HEK293 (cell line): ENCODE data around the gene FAM168A.
A peak's percentile ranks its signal among the peaks of the same experiment; 100 is the strongest.

Experiments used
- CTCF ChIA-PET: fragments of 350-600 bp; formaldehyde crosslinking; extraction: SDS; loops from one replicate; lab custom pipeline; 2021; ENCODE audit warnings: antibody characterized with exemption; lab: Yijun Ruan, JAX
- POLR2A ChIA-PET: fragments of 300-600 bp; formaldehyde crosslinking; extraction: SDS; loops from one replicate; lab custom pipeline; 2020; ENCODE audit warnings: antibody characterized with exemption, inconsistent platforms; lab: Yijun Ruan, JAX
- H3K27ac ChIP-seq: fragments of 200-500 bp; sonication (Bioruptor generic); 2 replicates; pipeline ENCODE4 v1.5.1; 2014; ENCODE audit warnings: low read depth, low read length, control low read depth, inconsistent platforms; ENCODE audit errors: extremely low read depth
- H3K36me3 ChIP-seq, 2 experiments: fragments of 200-500 bp in 1 of 2; sonication (Bioruptor generic) in 1 of 2; 1 replicate in 1 of 2; 2 replicates in 1 of 2; pipeline ENCODE4 v1.5.1; 2014 to 2017; ENCODE audit warnings: inconsistent platforms in 2 of 2, low read length in 2 of 2; ENCODE audit not compliant: control insufficient read depth in 2 of 2, insufficient read depth in 1 of 2
- H3K4me1 ChIP-seq: fragments of 200-500 bp; sonication (Bioruptor generic); 2 replicates; pipeline ENCODE4 v1.5.1; 2014; ENCODE audit warnings: mild to moderate bottlenecking, low read length, inconsistent platforms; ENCODE audit not compliant: control insufficient read depth, insufficient read depth
- H3K4me3 ChIP-seq: 2 replicates; pipeline ENCODE4 v1.5.1; 2011; ENCODE audit warnings: low read depth, mild to moderate bottlenecking, control low read depth, low read length, moderate library complexity
- H3K9me3 ChIP-seq: fragments of 200-500 bp; sonication (Bioruptor generic); 2 replicates; pipeline ENCODE4 v1.5.1; 2014; ENCODE audit warnings: low read depth, low read length, inconsistent platforms; ENCODE audit not compliant: control insufficient read depth, insufficient read depth
- FEZF1 ChIP-seq: fragments of 450-650 bp; formaldehyde crosslinking; IDR thresholded peaks from 2 replicates; pipeline ENCODE4 v1.5.1; 2016; ENCODE audit warnings: missing biosample characterization, missing genetic modification characterization
- GLIS1 ChIP-seq: fragments of 450-650 bp; formaldehyde crosslinking; IDR thresholded peaks from 2 replicates; pipeline ENCODE4 v1.5.1; 2016; ENCODE audit warnings: missing biosample characterization, missing genetic modification characterization
- RBAK ChIP-seq: fragments of 450-650 bp; formaldehyde crosslinking; IDR thresholded peaks from 2 replicates; pipeline ENCODE4 v1.5.1; 2016; ENCODE audit warnings: missing biosample characterization, missing genetic modification characterization
- SP7 ChIP-seq: fragments of 450-650 bp; formaldehyde crosslinking; IDR thresholded peaks from 2 replicates; pipeline ENCODE4 v1.5.1; 2016; ENCODE audit warnings: missing biosample characterization, missing genetic modification characterization
- ZNF2 ChIP-seq: fragments of 450-650 bp; formaldehyde crosslinking; IDR thresholded peaks from 2 replicates; pipeline ENCODE4 v1.5.1; 2016; ENCODE audit warnings: missing biosample characterization, missing genetic modification characterization
- ZNF248 ChIP-seq: fragments of 450-650 bp; formaldehyde crosslinking; IDR thresholded peaks from 2 replicates; pipeline ENCODE4 v1.5.1; 2017; ENCODE audit warnings: missing biosample characterization, missing genetic modification characterization
- ZNF266 ChIP-seq: fragments of 450-650 bp; formaldehyde crosslinking; IDR thresholded peaks from 2 replicates; pipeline ENCODE4 v1.5.1; 2016; ENCODE audit warnings: missing biosample characterization, missing genetic modification characterization, low read depth
- ZNF274 ChIP-seq, 2 experiments: fragments of 200-500 bp in 1 of 2; fragments of 450-650 bp in 1 of 2; sonication (Bioruptor generic) in 1 of 2; formaldehyde crosslinking in 1 of 2; IDR thresholded peaks; 2 replicates each; pipeline versions ENCODE4 v1.5.1 to v1.6.1; 2014 to 2016; ENCODE audit warnings: borderline replicate concordance in 1 of 2, inconsistent platforms in 1 of 2, low read length in 1 of 2, missing biosample characterization in 1 of 2, missing genetic modification characterization in 1 of 2
- ZNF335 ChIP-seq: fragments of 450-650 bp; formaldehyde crosslinking; conservative IDR thresholded peaks from 2 replicates; pipeline ENCODE4 v1.5.1; 2016; ENCODE audit warnings: missing biosample characterization, missing genetic modification characterization
- ZNF37A ChIP-seq: fragments of 450-650 bp; IDR thresholded peaks from 2 replicates; pipeline ENCODE4 v1.5.1; 2018; ENCODE audit warnings: missing biosample characterization, missing genetic modification characterization
- ZNF391 ChIP-seq: fragments of 450-650 bp; formaldehyde crosslinking; IDR thresholded peaks from 2 replicates; pipeline ENCODE4 v1.5.1; 2016; ENCODE audit warnings: low read depth, missing biosample characterization, missing genetic modification characterization, borderline replicate concordance
- ZNF473 ChIP-seq: fragments of 450-650 bp; formaldehyde crosslinking; IDR thresholded peaks from 2 replicates; pipeline ENCODE4 v1.5.1; 2017; ENCODE audit warnings: missing biosample characterization, missing genetic modification characterization
- ZNF48 ChIP-seq: fragments of 450-650 bp; formaldehyde crosslinking; IDR thresholded peaks from 2 replicates; pipeline ENCODE4 v1.5.1; 2016; ENCODE audit warnings: missing biosample characterization, missing genetic modification characterization
- ZNF514 ChIP-seq: fragments of 450-650 bp; formaldehyde crosslinking; IDR thresholded peaks from 2 replicates; pipeline ENCODE4 v1.5.1; 2016; ENCODE audit warnings: missing biosample characterization, missing genetic modification characterization
- ZNF530 ChIP-seq: fragments of 450-650 bp; formaldehyde crosslinking; IDR thresholded peaks from 2 replicates; pipeline ENCODE4 v1.5.1; 2016; ENCODE audit warnings: low read depth, missing biosample characterization, missing genetic modification characterization
- ZNF571 ChIP-seq: fragments of 450-650 bp; formaldehyde crosslinking; IDR thresholded peaks from 2 replicates; pipeline ENCODE4 v1.5.0; 2017; ENCODE audit warnings: missing biosample characterization, missing genetic modification characterization
- ZNF585B ChIP-seq: fragments of 450-650 bp; formaldehyde crosslinking; IDR thresholded peaks from 2 replicates; pipeline ENCODE4 v1.5.1; 2016; ENCODE audit warnings: missing biosample characterization, missing genetic modification characterization
- ZNF660 ChIP-seq: fragments of 450-650 bp; IDR thresholded peaks from 2 replicates; pipeline ENCODE4 v1.5.1; 2018; ENCODE audit warnings: missing biosample characterization, mild to moderate bottlenecking, missing genetic modification characterization
- ZNF830 ChIP-seq: fragments of 450-650 bp; IDR thresholded peaks from 2 replicates; pipeline ENCODE4 v1.5.0; 2018; ENCODE audit warnings: missing biosample characterization, missing genetic modification characterization, low read depth, mild to moderate bottlenecking, moderate library complexity
- TF ChIP-seq, protein P1 (sequence below): fragments of 450-650 bp; formaldehyde crosslinking; IDR thresholded peaks from 2 replicates; pipeline ENCODE4 v1.5.1; 2016; ENCODE audit warnings: missing biosample characterization, missing genetic modification characterization
- TF ChIP-seq, protein P2 (sequence below): sonication (generic); formaldehyde crosslinking; IDR thresholded peaks from 2 replicates; pipeline ENCODE4 v1.8.1; 2022; ENCODE audit warnings: mild to moderate bottlenecking, moderate library complexity, missing genetic modification reagents
- TF ChIP-seq, protein P3 (sequence below): fragments of 450-650 bp; formaldehyde crosslinking; IDR thresholded peaks from 2 replicates; pipeline ENCODE4 v1.5.1; 2017; ENCODE audit warnings: missing biosample characterization, missing genetic modification characterization
- TF ChIP-seq, protein P4 (sequence below): fragments of 450-650 bp; formaldehyde crosslinking; IDR thresholded peaks from 2 replicates; pipeline ENCODE4 v1.5.1; 2017; ENCODE audit warnings: missing biosample characterization, mild to moderate bottlenecking, missing genetic modification characterization, moderate library complexity
- TF ChIP-seq, protein P5 (sequence below): fragments of 450-650 bp; formaldehyde crosslinking; IDR thresholded peaks from 2 replicates; pipeline ENCODE4 v1.5.1; 2016; ENCODE audit warnings: missing biosample characterization, missing genetic modification characterization
- TF ChIP-seq, protein P6 (sequence below): fragments of 450-650 bp; formaldehyde crosslinking; conservative IDR thresholded peaks from 2 replicates; pipeline ENCODE4 v1.5.1; 2016; ENCODE audit warnings: low read depth, missing biosample characterization, missing genetic modification characterization

FAM168A gene

DNA sequence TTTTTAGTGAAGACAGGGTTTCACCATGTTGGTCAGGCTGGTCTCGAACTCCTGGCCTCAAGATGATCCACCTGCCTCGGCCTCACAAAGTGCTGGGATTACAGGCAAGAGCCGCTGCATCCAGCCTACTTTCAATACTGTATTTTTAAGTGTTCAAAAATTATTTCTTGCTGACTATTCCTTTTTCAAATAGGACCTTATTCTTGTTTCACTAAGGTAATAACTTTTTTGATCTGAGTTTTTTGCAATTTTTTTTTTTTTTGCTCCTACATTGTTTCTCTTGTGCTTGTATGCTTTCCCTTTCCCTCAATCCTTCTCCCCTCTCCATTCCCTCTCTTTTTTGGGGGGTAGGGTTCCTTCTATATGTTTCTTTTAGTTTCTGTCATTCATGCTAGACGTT is 73.1 kb downstream of the FAM168A start (continued):
- TF ChIP-seq ZNF830 (tag by site-specific recombination) (no peak), ZNF266 (no peak)

DNA sequence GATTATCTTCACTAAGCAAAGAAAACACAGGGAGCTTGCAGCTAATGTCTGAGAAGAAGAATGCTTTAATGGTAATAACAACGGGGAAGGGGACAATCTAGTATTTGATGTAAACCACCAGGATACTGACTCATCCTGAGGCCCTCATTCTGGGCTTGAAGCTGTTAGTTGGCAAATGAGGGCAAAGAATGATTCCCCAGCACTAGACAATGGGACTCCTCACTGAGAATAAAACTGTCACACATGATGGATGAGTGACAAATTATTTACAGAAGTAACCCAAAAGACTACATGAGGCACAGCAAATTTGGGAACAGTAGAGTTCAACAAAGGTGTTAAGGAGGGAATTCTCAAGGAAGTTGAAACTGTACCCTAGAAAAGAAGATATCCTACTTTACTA is 76.3 kb downstream of the FAM168A start:
- no peak overlapping the region for H3K27ac ChIP-seq
- POLR2A ChIA-PET: interaction anchor here (1.3 kb wide), 1 partner anchor 52 kb away, joined by 3 read pairs; no protein-coding TSS in a partner anchor
- H3K4me3 ChIP-seq: no peak overlapping the region
- no peaks in the 10 kb centered on the region; the same call in 1 of the 2 replicates for H3K4me1 ChIP-seq
- no peaks in the 10 kb centered on the region for H3K36me3 ChIP-seq
- no peaks in the 10 kb centered on the region for H3K9me3 ChIP-seq
- CTCF ChIA-PET: interaction anchor here (1.1 to 2.0 kb wide), 3 partner anchors 10 to 97 kb away, joined by 3 to 11 read pairs (median 3); no protein-coding TSS in a partner anchor
- TF ChIP-seq ZNF248 (tag by site-specific recombination) (no peak), ZNF274 (IDR thresholded peaks at IDR 0.05; ENCODE audit: low read length) (no peak), ZNF274 (tag by site-specific recombination; IDR thresholded peaks at IDR 0.05; ENCODE audit: borderline replicate concordance) (no peak), FEZF1 (tag by site-specific recombination) (no peak), SP7 (peak; percentile 68), ZNF530 (tag by site-specific recombination) (no peak), ZNF391 (tag by site-specific recombination) (no peak), ZNF660 (tag by site-specific recombination) (0 out of 2 replicates have a peak, but pooled peaks have one; percentile 26), GLIS1 (tag by site-specific recombination) (no peak), ZNF473 (tag by site-specific recombination) (no peak), ZNF48 (tag by site-specific recombination) (no peak), ZNF585B (tag by site-specific recombination) (no peak), ZNF514 (tag by site-specific recombination) (no peak), ZNF571 (no peak), ZNF37A (no peak), ZNF335 (tag by site-specific recombination) (0 out of 2 replicates have a peak, but pooled peaks have one; percentile 20), ZNF2 (no peak), RBAK (tag by site-specific recombination) (no peak)
- TF ChIP-seq, protein P1, sequence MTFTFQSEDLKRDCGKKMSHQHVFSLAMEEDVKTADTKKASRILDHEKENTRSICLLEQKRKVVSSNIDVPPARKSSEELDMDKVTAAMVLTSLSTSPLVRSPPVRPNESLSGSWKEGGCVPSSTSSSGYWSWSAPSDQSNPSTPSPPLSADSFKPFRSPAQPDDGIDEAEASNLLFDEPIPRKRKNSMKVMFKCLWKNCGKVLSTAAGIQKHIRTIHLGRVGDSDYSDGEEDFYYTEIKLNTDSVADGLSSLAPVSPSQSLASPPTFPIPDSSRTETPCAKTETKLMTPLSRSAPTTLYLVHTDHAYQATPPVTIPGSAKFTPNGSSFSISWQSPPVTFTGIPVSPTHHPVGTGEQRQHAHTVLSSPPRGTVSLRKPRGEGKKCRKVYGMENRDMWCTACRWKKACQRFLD: no peak
- TF ChIP-seq, protein P2, sequence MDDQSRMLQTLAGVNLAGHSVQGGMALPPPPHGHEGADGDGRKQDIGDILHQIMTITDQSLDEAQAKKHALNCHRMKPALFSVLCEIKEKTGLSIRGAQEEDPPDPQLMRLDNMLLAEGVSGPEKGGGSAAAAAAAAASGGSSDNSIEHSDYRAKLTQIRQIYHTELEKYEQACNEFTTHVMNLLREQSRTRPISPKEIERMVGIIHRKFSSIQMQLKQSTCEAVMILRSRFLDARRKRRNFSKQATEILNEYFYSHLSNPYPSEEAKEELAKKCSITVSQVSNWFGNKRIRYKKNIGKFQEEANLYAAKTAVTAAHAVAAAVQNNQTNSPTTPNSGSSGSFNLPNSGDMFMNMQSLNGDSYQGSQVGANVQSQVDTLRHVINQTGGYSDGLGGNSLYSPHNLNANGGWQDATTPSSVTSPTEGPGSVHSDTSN (CRISPR knock-in tag): no peak
- TF ChIP-seq, protein P3, sequence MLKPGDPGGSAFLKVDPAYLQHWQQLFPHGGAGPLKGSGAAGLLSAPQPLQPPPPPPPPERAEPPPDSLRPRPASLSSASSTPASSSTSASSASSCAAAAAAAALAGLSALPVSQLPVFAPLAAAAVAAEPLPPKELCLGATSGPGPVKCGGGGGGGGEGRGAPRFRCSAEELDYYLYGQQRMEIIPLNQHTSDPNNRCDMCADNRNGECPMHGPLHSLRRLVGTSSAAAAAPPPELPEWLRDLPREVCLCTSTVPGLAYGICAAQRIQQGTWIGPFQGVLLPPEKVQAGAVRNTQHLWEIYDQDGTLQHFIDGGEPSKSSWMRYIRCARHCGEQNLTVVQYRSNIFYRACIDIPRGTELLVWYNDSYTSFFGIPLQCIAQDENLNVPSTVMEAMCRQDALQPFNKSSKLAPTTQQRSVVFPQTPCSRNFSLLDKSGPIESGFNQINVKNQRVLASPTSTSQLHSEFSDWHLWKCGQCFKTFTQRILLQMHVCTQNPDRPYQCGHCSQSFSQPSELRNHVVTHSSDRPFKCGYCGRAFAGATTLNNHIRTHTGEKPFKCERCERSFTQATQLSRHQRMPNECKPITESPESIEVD (tag by site-specific recombination): peak; percentile 45
- TF ChIP-seq, protein P4, sequence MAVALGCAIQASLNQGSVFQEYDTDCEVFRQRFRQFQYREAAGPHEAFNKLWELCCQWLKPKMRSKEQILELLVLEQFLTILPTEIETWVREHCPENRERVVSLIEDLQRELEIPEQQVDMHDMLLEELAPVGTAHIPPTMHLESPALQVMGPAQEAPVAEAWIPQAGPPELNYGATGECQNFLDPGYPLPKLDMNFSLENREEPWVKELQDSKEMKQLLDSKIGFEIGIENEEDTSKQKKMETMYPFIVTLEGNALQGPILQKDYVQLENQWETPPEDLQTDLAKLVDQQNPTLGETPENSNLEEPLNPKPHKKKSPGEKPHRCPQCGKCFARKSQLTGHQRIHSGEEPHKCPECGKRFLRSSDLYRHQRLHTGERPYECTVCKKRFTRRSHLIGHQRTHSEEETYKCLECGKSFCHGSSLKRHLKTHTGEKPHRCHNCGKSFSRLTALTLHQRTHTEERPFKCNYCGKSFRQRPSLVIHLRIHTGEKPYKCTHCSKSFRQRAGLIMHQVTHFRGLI (tag by site-specific recombination): no peak
- TF ChIP-seq, protein P5, sequence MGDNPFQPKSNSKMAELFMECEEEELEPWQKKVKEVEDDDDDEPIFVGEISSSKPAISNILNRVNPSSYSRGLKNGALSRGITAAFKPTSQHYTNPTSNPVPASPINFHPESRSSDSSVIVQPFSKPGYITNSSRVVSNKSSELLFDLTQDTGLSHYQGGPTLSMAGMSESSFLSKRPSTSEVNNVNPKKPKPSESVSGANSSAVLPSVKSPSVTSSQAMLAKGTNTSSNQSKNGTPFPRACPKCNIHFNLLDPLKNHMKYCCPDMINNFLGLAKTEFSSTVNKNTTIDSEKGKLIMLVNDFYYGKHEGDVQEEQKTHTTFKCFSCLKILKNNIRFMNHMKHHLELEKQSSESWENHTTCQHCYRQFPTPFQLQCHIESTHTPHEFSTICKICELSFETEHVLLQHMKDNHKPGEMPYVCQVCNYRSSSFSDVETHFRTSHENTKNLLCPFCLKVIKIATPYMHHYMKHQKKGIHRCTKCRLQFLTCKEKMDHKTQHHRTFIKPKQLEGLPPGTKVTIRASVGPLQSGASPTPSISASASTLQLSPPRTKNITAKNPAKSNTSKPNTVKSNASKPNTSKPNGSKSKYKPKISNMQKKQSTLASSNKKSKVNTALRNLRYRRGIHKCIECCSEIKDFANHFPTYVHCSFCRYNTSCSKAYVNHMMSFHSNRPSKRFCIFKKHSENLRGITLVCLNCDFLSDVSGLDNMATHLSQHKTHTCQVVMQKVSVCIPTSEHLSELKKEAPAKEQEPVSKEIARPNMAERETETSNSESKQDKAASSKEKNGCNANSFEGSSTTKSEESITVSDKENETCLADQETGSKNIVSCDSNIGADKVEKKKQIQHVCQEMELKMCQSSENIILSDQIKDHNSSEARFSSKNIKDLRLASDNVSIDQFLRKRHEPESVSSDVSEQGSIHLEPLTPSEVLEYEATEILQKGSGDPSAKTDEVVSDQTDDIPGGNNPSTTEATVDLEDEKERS (tag by site-specific recombination): no peak
- TF ChIP-seq, protein P6, sequence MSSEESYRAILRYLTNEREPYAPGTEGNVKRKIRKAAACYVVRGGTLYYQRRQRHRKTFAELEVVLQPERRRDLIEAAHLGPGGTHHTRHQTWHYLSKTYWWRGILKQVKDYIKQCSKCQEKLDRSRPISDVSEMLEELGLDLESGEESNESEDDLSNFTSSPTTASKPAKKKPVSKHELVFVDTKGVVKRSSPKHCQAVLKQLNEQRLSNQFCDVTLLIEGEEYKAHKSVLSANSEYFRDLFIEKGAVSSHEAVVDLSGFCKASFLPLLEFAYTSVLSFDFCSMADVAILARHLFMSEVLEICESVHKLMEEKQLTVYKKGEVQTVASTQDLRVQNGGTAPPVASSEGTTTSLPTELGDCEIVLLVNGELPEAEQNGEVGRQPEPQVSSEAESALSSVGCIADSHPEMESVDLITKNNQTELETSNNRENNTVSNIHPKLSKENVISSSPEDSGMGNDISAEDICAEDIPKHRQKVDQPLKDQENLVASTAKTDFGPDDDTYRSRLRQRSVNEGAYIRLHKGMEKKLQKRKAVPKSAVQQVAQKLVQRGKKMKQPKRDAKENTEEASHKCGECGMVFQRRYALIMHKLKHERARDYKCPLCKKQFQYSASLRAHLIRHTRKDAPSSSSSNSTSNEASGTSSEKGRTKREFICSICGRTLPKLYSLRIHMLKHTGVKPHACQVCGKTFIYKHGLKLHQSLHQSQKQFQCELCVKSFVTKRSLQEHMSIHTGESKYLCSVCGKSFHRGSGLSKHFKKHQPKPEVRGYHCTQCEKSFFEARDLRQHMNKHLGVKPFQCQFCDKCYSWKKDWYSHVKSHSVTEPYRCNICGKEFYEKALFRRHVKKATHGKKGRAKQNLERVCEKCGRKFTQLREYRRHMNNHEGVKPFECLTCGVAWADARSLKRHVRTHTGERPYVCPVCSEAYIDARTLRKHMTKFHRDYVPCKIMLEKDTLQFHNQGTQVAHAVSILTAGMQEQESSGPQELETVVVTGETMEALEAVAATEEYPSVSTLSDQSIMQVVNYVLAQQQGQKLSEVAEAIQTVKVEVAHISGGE: no peak
